Measurements from ENCODE around the gene LIFR. TPM values are rescaled to one million over a fixed set of nuclear protein-coding genes. Genes with fewer than 3 reads are reported as not detected.

LIFR gene
- total and polyA plus RNA-seq, 7 donors = 10.1 to 74.5 (median 28.9) TPM

- no peak for TF ChIP-seq CTCF (IDR thresholded peaks at IDR 0.05)
- Histone ChIP-seq H3K36me3 (ENCODE audit: insufficient read depth in 1 of 2, low read depth in 1 of 2) (peaks cover 0 to 4% of the 10 kb centered on the region in 2 donors), H3K4me1 (peaks cover 80% of the 10 kb centered on the region), H3K4me3 (no peak overlapping the region), H3K27me3 (ENCODE audit: insufficient read depth in 3 of 3, low read length in 2 of 3) (no peaks in the 10 kb centered on the region), H3K27ac (peak overlapping the region; percentile 74), H3K9me3 (no peaks in the 10 kb centered on the region)
- DNase-seq (no peak), ATAC-seq (no peak)
- intact Hi-C loops (cut with DNase I) = no loop called here
- 74 to 82% (median 82%) methylated on average over 1 of the region's 1 CpG for WGBS, 3 donors
Measured at GRCh38 chr5:38534156-38534453, 22.3 kb downstream of the LIFR start.

- Histone ChIP-seq H3K4me1 (peaks cover 75% of the 10 kb centered on the region), H3K36me3 (ENCODE audit: insufficient read depth in 1 of 2, low read depth in 1 of 2) (peaks cover 0 to 4% of the 10 kb centered on the region in 2 donors), H3K9me3 (no peaks in the 10 kb centered on the region), H3K27me3 (ENCODE audit: insufficient read depth in 3 of 3, low read length in 2 of 3) (no peaks in the 10 kb centered on the region), H3K4me3 (no peak overlapping the region), H3K27ac (peak overlapping the region; percentile 73)
- DNase-seq (no peak), ATAC-seq (no peak)
- WGBS, 3 donors = 68 to 80% (median 71%) methylated on average over 8 of the region's 8 CpGs
- TF ChIP-seq CTCF (IDR thresholded peaks at IDR 0.05) = no peak
- intact Hi-C loops (cut with DNase I) = no loop called here
Measured at GRCh38 chr5:38533286-38534155, 22.9 kb downstream of the LIFR start.

GRCh38 chr5:38532165-38532669, 24.2 kb downstream of the LIFR start:
- Histone ChIP-seq H3K27ac (peak overlapping the region; percentile 73), H3K27me3 (ENCODE audit: insufficient read depth in 3 of 3, low read length in 2 of 3) (no peaks in the 10 kb centered on the region), H3K36me3 (ENCODE audit: insufficient read depth in 1 of 2, low read depth in 1 of 2) (peaks cover 0 to 17% of the 10 kb centered on the region in 2 donors), H3K9me3 (no peaks in the 10 kb centered on the region), H3K4me1 (peaks cover 63% of the 10 kb centered on the region), H3K4me3 (peak overlapping the region; percentile 26)
- DNase-seq (peak in 1 of 2 donors; percentile 21), ATAC-seq (peak; percentile 50 to 69 (median 57))
- TF ChIP-seq CTCF (IDR thresholded peaks at IDR 0.05) = no peak
- intact Hi-C loops (cut with DNase I) = no loop called here
- 17 to 27% (median 21%) methylated on average over 9 of the region's 9 CpGs for WGBS, 3 donors

- DNase-seq (no peak), ATAC-seq (no peak)
- peaks cover 0 to 24% of the 10 kb centered on the region in 2 donors for H3K36me3 ChIP-seq (ENCODE audit: insufficient read depth in 1 of 2, low read depth in 1 of 2)
- no peak overlapping the region for H3K4me3 ChIP-seq
- H3K27ac ChIP-seq = peak overlapping the region; percentile 73
- no peaks in the 10 kb centered on the region for H3K27me3 ChIP-seq (ENCODE audit: insufficient read depth in 3 of 3, low read length in 2 of 3)
- H3K9me3 ChIP-seq = no peaks in the 10 kb centered on the region
- intact Hi-C loops (cut with DNase I) = no loop called here
- 81 to 89% (median 86%) methylated on average over 3 of the region's 3 CpGs for WGBS, 3 donors
- H3K4me1 ChIP-seq = peaks cover 58% of the 10 kb centered on the region
- TF ChIP-seq CTCF (IDR thresholded peaks at IDR 0.05) = no peak
Measured at GRCh38 chr5:38531518-38531917, 24.9 kb downstream of the LIFR start.

All from psoas muscle (tissue), 8 donors.